Measurements from ENCODE around the gene SMARCC2.
A peak's percentile ranks its signal among the peaks of the same experiment; 100 is the strongest.

The SMARCC2 gene

GRCh38 chr12:56189099-56189917, at the start of gene SMARCC2:
SMARCC2 (minus strand) TSS chr12:56189483; CDS start chr12:56189461, 22 bp downstream.
- peak; percentile 92 for DNase-seq

GRCh38 chr12:56237552-56237951, 48.3 kb upstream of the SMARCC2 start:
- DNase-seq: no peak

GRCh38 chr12:56236985-56237384, 47.7 kb upstream of the SMARCC2 start:
- no peak for DNase-seq

- no peak for DNase-seq
Observed at GRCh38 chr12:56236091-56236490, 46.8 kb upstream of the SMARCC2 start.

GRCh38 chr12:56234746-56235436, 45.6 kb upstream of the SMARCC2 start:
- DNase-seq: no peak

- no peak for DNase-seq
Observed at GRCh38 chr12:56231184-56231582, 41.9 kb upstream of the SMARCC2 start.

- DNase-seq: no peak
Observed at GRCh38 chr12:56230432-56231183, 41.3 kb upstream of the SMARCC2 start.

GRCh38 chr12:56229916-56230431, 40.7 kb upstream of the SMARCC2 start, which contains the start of gene SLC39A5:
SLC39A5 (plus strand) TSS chr12:56230051; CDS start chr12:56231275, 1,224 bp downstream.
- no peak for DNase-seq

GRCh38 chr12:56229082-56229481, 39.8 kb upstream of the SMARCC2 start:
- no peak for DNase-seq

- no peak for DNase-seq
Observed at GRCh38 chr12:56224954-56225353, 35.7 kb upstream of the SMARCC2 start.

- peak; percentile 99 for DNase-seq
Observed at GRCh38 chr12:56224102-56224701, 34.9 kb upstream of the SMARCC2 start, which contains the start of gene NABP2. NABP2 (plus strand) TSS chr12:56224342; CDS start chr12:56224857, 515 bp downstream.

- no peak for DNase-seq
Observed at GRCh38 chr12:56223571-56224101, 34.4 kb upstream of the SMARCC2 start.

GRCh38 chr12:56222531-56222895, 33.2 kb upstream of the SMARCC2 start:
- no peak for DNase-seq

- peak; percentile 99 for DNase-seq
Observed at GRCh38 chr12:56221757-56222530, 32.7 kb upstream of the SMARCC2 start, which contains the start of gene RNF41. RNF41 (minus strand) TSS chr12:56221922; CDS start chr12:56214047, 7,875 bp downstream.

GRCh38 chr12:56221232-56221756, 32.0 kb upstream of the SMARCC2 start:
- DNase-seq: peak; percentile 89

- no peak for DNase-seq
Observed at GRCh38 chr12:56220611-56221231, 31.4 kb upstream of the SMARCC2 start.

GRCh38 chr12:56219840-56220239, 30.6 kb upstream of the SMARCC2 start:
- no peak for DNase-seq

GRCh38 chr12:56216461-56216860, 27.2 kb upstream of the SMARCC2 start:
- DNase-seq: no peak

- DNase-seq: no peak
Observed at GRCh38 chr12:56213878-56214277, 24.6 kb upstream of the SMARCC2 start.

GRCh38 chr12:56212361-56212760, 23.1 kb upstream of the SMARCC2 start:
- no peak for DNase-seq

GRCh38 chr12:56208006-56208405, 18.7 kb upstream of the SMARCC2 start:
- DNase-seq: no peak

Measured in left hindlimb (tissue), 1 donor.